PC-3 (cell line): ENCODE results near the gene NBPF12.
"Not testable (repeated sequence)": the region's sequence is repeated elsewhere in the genome, so short reads cannot be mapped to it uniquely, and the experiment has no call there.

Experiments
- CTCF ChIP-seq: fragments of 300-600 bp; sonication (generic); conservative IDR thresholded peaks from 2 replicates; pipeline ENCODE4 v1.5.1; 2017; ENCODE audit warnings: antibody characterized with exemption, low read depth, mild to moderate bottlenecking, low read length
- EZH2 ChIP-seq: fragments of 300-600 bp; sonication (generic); IDR thresholded peaks from one replicate; pipeline ENCODE4 v1.6.1; 2017; ENCODE audit warnings: antibody characterized with exemption, mild to moderate bottlenecking, low read length; ENCODE audit not compliant: unreplicated experiment
- EZH2phosphoT487 ChIP-seq: fragments of 300-600 bp; sonication (generic); IDR thresholded peaks from 2 replicates; pipeline ENCODE4 v1.6.1; 2018; ENCODE audit warnings: mild to moderate bottlenecking, antibody characterized with exemption, low read length, borderline replicate concordance

DNA sequence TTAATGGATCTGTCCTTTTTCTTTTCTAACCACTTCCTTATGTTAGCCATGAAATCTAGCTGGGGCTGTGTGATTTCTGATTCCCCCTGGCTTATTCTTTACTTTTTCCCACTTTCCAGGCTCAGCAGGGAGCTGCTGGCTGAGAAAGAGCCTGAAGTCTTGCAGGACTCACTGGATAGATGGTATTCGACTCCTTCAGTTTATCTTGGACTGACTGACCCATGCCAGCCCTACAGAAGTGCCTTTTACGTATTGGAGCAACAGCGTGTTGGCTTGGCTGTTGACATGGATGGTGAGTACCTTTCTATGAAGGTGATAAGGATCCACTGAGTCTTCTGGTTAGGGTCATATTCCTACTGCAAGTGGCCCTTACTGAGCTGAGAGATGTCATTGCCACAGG, 51.3 kb downstream of the NBPF12 start:
- TF ChIP-seq CTCF, EZH2, EZH2phosphoT487: not testable (repeated sequence)
